IPS-NIHi7 (cell line): ENCODE results near the gene AK9.

Source experiments
- DNase-seq: peaks from one replicate; pipeline ENCODE4 v3.0.0; 2012; ENCODE audit warnings: mixed read lengths; ENCODE audit errors: extremely low spot score

The AK9 gene

DNA sequence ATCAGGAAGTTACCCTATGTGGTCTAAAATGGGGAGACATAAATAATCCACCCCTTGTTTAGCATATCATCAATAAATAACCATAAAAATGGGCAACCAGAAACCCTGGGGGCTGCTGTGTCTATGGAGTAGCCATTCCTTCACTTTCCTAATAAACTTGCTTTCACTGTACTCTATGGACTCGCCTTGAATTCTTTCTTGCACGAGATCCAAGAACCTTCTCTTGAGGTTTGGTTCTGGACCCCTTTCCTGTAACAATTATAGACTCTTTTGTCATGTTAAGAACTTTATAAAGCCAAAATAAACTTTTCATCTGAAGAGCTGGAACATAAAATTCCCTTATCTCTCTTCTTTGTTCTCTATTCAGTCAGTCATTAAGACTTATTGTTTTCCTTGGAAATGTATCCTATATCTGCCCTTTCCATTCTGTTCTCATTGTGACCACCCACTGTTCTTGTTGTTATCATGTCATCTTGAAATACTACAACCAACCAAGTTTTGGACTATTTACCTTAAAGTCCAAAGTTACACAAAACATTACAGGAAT lies 178.7 kb downstream of the AK9 start:
- DNase-seq = no peak

DNA sequence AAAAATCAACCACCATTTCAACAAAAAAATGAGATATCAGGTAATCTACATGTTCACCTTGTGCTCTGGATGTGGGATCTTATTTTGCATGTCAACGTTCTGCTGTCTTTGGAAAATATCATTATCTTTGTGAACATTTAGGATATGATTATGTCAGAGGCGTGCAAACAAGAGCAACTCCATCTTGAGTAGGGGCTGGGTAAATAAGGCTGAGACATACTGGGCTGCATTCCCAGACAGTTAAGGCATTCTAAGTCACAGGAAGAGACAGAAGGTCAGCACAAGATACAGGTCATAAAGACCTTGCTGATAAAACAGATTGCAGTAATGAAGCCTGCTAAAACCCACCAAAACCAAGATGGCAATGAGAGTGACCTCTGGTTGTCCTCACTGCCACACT lies 179.2 kb downstream of the AK9 start:
- no peak for DNase-seq

DNA sequence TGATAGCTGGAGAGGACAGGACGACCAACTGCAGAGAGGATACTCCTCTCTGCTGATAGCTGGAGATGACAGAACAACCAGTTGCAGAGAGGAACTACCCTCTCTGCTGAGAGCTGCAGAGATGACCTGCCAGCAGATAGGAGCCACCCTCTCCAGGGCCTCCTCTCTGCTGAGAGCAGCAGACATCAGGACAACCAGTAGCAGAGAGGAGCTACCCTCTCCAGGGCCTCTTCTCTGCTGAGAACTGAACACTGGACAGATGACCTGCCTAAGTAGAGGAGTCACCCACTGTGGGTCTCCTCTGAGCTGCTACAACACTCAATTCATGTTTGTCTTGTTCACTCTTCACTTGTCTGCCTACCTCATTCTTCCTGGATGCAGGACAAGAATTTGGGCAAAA lies 180.6 kb downstream of the AK9 start:
- no peak for DNase-seq

DNA sequence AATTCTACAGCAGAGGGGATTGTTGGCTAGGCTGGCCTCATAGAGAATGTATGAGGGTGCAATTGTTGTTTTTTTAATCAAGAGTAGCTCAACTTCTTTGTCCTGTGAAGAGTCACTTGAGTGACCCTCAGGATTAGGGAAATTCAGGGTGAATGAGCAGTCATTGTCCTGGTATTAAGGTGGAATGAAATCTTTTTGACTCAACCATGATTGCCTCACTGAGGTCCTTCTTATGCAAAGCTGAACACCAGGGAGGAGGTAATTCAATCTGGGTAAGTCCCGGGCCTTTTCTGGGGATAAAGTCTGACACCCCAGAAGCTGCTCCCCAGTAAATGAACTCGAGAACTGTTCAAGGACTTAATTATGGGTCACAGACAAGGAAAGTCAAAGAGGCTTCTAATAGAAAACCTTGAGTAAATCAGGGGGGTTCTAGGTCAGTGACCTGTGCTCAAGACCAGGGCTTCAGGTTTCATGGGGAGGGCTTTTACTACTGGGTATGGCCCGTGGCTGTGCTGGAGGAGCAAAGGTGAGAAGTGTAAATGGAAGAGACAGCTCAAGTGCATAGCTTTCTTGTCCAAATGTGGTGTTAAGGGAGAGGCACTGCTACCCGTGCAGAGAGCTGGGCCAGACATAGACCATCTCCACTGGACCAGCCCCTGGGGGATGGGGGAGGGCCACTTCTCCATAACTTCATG lies 182.7 kb downstream of the AK9 start:
- no peak for DNase-seq

DNA sequence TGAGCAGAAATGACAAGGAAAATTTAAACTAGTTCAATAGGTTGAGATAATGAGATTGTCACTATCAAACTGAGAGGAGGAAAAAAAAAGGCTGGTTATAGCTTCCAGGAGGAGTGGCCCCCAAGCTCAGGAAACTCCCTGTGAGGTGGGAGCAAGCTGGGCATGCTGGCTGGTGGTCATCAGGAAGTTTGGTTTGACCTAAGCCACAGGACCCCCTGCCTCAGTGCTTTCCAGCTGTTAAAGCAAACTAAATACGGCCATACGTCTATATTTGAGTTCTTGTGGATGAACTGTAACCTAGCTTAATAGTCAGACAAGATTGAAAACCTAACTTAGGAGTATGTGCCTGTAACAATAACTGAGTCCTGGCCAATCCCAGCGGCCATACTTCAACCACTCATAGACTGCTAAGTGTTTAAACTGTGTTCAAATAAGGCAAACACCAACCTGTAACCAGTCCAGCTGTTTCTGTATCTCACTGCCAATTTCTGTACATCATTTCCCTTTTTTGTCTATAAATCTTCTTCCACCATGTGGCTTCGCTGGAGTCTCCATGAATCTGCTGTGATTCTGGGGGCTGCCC lies 183.4 kb downstream of the AK9 start:
- no peak for DNase-seq

DNA sequence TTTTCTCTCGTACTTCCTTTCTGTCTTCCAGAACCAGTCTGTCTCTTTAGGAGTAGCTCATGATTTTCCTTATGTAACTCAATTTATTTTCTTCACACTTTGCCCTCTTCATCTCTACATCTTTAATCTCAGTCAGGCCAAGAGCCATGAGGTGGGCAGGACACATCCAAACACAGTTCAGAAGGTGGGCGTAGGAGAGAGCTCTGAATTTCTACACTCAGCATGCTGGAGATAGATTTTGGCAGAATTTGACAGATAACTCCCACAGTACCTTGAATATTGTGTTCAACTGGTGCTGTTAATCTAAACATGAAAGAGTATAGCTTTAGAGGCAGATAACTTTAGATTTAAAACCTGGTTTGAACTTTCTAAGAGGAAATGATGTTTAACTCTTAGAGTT lies 184.2 kb downstream of the AK9 start:
- no peak for DNase-seq

DNA sequence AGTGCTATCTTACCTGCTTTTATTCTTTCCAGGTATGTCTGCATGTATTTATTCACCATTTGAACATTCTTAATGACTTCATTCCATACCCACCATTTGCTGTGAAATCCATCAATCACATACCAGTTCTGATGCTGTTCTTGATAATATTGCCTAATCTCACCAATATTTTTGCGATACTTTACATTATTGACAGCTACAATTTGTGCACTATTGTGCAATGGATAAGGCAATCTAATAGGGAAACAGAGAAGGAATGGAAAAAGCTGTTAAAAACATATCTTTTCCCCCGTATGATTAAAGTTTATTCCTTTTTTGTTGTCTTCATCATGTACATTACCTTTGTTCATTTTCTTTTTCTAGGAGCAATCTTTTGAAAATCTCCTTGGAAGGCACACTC lies 184.7 kb downstream of the AK9 start:
- no peak for DNase-seq

DNA sequence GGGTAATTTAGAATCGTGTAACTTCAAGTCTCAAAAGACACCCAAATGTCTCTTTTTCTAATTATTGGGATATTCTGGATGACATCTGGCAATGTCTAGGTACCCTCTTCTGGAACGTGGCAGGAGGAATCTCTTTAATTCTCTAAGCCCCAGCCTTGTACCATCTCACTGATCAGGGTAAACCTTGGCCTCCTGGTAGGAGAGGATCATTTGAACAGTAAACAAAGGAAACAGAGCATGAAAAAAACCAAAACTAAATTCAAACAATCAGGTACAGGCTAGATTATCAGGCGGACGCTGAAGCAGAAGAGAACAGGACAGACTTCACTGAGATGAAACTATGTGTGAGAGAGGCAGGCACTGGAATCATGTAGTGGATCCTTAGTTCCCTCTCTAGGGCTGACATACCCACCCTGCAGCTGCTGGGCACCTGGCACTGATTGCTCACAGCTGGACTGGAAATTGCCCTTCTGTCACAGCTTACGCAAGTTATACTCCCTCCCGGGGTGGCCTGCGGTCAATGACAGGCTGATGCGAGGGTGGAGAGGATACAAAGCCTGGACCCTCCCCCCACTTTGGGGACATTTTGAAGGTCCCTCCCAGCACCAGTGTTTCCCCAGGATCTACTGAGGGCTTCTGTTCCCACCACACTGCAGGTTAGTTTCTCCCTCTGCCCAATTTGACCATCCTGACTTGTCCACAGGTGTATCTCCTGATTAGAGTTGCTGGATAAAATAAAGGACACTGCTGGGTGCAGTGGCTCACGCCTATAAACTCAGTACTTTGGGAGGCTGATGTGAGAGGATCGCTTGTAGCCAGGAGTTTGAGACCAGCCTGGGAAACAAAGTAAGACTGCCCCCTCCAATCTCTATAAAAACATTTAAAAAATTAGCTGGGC lies 187.4 kb downstream of the AK9 start:
- no peak for DNase-seq

DNA sequence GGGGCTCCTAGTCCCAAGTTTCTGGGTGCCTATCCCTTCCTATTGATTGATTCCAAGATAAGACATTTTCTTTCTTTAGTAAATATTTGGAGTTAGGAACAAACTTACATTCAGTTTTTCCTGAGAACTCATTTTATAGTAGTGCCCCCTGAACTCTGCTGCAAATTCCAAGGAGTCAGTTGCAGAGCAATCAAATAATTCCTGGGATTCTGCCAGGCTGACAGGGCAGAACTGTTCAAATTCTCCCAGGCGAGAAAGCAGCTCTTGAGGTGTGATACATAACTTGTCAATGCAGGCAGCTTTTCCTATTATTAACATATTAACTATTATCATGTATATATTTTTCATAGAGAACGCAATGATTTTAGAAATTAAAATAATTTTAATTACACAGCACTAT lies 192.1 kb downstream of the AK9 start:
- no peak for DNase-seq

DNA sequence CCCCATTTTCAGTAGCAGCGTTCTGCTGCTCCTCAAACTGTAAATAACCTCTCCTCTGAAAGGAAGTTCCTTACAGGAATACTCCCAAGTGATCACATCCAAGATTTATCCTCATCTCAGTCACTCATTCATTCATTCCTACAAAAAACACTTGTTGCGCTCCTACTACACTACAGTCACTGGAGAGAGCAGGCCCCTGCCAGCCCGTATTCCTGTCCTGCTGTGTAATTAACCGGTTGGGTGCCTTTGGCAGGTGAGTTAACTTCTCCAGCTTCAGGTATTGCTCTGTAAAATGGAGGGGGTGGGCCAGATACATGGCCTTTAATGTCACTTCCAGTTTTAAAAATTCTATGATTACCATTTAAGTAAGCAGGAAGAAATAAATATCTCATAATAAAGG lies 192.9 kb downstream of the AK9 start:
- DNase-seq = no peak

DNA sequence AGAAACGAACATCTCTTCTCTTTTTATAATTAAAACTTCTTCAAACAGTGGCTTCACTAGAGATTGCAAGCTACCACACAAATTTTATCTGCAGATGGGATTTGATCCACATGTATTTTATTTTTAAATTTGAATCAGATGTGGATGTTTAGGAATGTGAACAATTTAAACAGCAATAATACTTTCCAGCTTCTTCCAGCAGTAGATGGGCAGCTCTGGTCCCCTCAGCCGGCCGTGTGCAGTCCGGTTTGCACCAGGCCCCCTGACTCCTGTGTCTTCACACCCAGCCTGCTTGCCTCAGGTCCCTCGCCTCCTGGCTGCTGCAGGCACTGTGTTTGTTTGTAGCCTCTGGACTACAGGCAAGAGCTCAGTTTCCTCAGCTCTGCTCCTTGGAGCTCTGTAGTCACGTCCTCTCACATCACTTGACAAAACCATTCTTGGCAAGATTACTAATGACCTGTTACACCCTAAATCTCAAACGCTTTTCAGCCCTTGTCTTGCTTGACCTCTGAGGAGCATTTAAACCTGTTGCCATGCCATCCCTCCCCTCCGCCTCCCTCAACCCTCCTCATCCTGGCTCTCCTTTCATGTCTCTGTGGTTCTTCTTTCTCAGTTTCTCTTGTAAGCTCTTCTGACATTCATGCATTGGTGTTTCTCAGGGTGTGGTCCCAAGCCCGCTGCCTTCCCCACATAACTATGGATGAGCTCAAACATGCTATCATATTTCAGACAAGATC lies 194.8 kb downstream of the AK9 start:
- DNase-seq = no peak

DNA sequence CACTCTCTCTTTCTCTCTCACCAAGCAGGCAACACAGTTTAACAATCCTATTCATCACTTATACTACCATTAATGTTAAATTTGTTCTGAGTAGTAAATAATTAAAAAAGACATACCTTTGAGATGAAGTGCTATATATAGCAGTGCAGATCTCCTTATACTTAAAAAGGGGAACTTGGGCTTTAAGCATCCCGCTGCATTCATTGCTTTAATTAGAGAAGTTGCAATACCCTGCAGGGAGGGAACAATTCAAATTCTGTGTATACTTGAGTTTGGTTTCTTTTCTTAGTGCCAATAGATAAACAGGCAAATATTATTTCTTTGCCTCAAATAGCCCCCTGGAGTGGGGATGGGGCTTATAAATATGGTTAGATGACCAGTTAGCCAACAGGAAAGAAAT lies 197.1 kb downstream of the AK9 start:
- no peak for DNase-seq

DNA sequence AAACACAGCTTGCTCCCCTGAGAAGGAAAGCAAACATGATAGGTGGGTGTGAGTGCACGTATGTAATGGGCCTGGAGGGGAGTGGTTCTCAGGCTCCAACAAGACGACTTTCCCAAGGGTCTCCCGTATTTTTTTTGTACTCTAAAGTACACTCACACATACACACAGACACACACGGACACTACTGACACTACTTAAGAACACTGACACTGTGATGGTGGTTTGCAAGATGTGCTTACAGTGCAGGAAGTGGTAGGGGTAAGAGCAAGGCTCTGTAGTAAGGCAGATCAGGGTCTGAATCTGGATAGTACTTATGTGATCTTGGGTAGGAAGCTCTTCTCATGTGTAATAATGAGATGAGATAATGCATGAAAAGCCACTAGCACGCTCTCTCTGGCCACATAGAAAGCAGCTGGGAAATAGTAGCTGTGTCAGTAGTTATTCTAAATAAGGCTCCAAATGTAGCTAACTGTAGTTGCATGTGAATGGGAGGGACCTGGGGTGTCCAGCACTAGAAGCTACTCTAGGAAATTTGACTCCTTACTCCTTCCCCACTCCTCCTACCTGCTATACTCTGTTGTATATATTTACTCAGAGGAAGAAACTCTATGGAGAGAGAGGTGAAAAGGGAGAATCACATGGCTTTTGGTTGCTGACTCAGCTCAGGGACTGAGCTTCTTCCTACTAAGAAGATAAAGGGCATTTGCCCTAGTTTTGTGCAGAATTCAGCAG lies 199.6 kb downstream of the AK9 start:
- peak; percentile 23 for DNase-seq

DNA sequence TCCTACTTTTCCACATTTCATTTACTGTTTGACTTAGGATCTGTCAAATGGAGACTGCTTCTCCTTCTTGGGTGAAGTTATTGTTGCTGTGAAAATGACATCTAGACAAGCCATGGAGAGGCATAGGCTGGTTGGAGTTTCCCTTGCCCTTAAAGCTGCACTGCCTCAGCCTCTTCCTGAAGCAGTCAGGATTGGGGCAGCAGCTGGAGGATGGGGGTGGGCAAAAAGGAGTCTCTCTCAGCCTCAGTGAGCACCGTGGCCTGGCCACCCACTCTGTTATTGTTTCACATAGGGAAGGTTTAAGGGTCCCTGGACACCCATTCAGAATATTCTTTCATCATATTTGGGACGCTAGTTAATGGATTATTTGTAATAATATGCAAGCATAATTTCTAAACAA lies 200.3 kb downstream of the AK9 start:
- DNase-seq = peak; percentile 20

DNA sequence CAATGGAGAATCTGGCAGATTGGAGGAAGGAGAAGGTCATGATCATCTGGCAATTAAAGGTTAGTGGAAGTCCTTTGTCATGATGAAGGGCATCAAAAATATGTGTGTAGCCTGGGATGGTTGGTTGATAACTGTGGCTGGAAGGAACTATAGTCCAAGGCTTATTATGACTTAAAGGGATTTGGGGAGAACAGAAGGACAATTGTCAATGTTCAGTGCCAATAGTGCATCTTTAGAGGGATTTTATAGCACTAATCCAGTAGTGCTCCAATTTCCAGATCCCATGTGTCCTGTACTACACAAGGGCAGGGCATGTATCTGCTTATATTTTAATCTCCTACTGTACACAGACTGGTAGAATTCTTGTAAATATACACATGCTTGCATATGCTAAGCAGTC lies 203.0 kb downstream of the AK9 start:
- no peak for DNase-seq

DNA sequence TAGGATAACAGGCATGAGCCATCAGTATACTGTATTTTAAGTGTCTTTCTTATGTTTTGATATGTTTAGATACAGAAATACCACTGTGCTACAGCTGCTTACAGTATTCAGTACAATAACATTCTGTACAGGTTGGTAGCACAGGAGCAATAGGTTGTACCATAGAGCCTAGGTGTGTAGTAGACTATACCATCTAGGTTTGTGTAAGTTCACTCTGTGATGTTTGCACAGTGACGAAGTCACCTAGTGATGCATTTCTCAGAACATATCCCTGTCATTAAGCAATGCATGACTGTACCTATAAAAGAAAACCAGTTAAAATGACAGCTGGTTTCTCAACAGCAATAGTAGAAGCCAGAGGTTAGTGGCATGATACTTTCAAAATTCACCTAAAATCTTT lies 204.9 kb downstream of the AK9 start:
- DNase-seq = no peak

DNA sequence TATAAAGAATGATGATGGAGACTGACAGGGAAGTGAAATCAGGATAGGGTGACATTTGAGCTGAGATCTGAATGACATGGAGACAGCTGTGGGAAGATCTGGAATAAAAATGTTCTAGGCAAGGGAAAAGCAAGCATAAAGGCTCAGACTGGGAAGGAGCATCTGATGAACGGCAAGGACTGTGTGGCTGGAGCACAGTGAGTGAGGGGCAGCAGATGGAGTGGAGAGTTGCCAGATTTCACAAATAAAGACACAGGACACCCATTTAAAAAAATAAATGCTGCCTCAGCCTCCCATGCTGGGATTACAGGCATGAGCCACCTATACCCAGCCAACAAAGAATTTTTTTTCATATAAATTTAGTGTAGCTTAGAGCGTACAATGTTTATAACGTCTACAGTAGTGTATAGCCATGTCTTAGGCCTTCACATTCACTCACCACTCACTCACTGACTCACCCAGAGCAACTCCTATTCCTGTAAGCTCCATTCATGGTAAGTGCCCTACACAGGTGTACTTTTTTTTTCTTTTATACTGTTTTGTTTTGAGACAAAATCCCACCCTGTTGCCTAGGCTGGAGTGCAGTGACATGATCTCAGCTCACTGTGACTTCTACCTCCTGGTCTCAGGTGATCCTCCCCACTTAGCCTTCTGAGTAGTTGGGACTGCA lies 205.6 kb downstream of the AK9 start:
- DNase-seq = no peak

DNA sequence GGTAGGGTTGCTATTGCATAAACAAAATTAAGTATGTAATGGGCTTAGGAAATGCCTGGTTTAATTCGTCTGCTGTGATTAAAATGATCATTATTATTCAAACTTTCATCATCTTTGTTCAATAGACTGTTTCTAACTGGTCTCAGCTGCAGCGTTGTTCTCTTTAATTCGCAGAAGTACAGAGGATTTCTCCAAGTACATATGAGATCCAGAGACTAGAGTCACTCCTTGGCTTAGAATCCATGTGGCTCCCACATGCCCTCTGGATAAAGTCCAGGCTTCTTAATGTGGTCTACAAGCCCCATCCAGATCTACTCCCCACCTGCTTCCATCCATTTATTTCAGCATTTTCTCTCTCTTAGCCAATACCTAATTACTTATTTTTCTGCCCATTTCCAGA lies 206.9 kb downstream of the AK9 start:
- DNase-seq = no peak

DNA sequence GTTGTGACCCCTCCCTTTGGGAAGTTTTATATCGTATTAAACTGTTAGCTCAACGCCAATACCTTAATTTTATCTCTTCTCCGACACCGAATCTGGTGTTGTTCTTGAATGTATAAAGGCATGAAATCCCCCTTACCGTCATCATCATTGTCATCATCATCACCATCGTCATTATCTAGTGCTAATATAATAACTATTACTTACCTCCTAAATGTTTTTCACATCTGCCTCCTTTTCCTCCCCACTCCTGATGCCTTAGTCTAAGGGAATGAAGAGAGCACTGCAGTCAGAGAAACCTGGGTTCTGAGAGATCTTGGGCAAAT lies 207.3 kb downstream of the AK9 start:
- DNase-seq = no peak

DNA sequence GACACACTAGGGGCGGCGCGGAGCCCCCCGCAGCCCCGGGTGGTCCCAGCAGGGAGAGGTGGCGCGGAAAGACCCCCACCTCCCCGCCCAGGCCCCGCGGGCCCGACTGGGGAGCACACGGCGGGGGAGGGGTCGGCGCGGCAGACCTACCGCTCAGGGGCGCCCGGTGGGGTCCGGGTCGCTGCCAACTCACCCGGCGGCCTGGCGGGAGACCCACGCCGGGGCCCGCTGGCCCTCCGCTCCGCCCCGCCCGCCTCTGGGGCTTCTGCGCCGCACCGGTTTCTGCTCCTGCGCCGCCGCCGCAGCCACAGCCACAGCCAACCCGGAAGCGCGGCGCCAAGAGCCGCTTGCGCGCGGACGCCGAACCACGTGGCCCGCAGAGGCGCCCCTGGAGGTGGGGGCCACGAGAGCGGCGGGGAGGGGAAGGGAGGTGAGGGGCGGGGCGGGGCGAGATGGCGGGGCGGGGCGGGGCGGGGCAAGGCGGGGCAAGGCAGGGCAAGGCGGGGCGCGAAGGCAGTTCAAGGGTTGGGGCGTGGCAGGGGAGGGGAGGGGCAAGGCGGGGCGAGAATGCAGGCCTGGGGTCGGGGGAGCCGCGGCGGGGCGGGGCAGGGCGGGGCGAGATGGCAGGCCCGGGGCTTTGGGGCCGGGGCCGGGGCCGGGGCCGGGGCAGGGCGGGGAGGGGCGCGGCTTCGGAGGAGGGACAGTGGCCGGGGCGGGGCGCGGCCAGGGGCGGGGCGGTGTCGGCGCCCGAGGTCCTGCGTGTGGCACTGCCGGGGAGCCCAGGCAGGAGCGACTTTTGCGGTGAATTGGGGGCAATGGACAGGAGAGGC lies 207.9 kb downstream of the AK9 start, which contains the start of gene ZBTB24:
Gene ZBTB24, minus strand, starts transcription at position 315 of the 830 bp plus-strand sequence. CDS start 1,193 bp downstream, outside the sequence.
- DNase-seq = peak; percentile 97
